Activated T-cell treated with anti-CD3 and anti-CD28 coated beads for 4 hours (primary cell): ENCODE measurements around the gene PPP2R2C.

Source experiments
- DNase-seq: peaks from one replicate; pipeline ENCODE4 v3.0.0-alpha.2; 2020

The PPP2R2C gene

GRCh38 chr4:6467600-6467999, 4.8 kb downstream of the PPP2R2C start:
- no peak for DNase-seq

DNA sequence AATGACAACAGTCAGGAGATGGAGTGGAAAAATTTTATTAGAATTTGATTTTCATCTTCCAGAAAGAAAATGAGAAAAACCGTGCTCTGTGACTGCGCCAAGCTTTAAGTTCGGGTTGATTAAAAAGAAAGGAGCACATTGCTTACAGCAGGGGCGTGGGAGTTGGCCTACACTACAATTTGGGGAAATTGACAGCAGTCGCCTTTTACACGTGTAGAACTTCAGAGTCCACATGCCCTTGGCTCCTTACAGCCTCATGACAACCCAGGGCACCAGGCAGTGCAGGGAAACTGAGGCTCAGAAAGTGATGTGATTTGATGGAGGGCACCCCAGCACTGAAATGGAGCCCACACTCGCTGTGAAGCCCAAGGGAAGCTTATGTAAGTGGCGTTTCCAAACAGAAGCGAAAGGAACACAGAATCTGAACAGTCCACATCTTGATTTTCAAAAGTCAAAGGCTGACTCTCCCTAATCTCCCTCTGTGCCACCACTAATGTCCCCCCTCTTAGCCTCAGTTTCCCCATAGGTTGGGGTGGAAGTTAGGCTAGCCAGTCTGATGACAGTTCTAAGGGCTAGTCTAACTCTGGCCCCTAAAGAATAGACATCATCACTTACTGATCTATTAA, 5.5 kb downstream of the PPP2R2C start:
- DNase-seq: no peak

DNA sequence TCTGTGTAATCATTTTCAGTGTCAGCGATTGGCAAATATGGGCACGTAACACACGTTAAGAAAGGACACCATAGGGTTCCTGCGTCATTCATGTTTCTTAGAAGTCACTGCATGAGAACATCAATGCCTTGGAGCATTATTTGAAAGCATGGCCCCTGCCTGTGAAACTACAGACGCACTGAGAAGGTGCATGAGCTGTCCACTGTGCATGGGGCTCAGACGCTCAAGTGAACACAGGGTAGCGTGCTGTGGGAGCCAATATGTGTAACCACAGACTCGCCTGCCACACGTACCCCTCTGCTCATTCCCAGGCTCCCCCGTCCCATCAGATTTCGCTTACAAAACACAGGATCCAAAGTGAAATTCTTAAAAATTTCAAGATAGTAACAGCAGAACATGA, 6.5 kb downstream of the PPP2R2C start:
- no peak for DNase-seq

DNA sequence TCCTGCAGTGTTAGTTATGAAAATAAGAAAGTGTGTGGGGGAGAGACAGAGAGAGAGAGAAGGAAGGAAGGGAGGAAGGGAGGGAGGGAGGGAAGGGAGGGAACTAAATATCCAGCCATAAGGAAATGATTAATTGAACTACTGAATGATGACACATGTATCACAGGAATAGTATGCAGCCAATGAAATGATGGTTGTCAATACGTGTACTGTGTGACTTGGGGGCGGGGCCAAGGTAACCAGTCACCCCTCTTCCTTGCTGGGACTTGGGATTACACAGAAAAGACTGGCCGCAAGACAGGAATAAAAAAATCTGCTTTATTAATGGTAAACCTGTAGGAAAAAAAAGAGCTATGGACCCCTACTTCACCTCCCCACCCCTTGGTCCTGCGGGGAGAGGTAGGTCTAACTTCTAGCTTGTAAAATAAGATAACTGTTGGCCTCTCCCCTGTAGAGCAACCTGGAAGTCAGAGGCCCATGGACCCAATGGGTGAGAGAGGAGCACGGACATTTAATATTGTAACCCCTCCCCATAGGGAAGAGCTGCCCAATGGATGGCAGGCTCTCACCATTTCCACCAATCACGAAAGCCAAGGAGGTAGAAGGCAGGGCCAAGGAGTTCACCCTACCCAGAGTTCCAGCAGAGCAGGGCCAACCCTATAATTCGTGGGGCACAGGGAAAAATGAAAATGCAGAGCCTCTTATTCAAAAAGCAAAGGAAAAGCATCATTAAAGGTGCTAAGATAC, 7.4 kb downstream of the PPP2R2C start:
- DNase-seq: no peak

GRCh38 chr4:6463311-6464289, 8.8 kb downstream of the PPP2R2C start:
- DNase-seq: no peak

GRCh38 chr4:6461301-6462165, 10.9 kb downstream of the PPP2R2C start:
- DNase-seq: no peak

DNA sequence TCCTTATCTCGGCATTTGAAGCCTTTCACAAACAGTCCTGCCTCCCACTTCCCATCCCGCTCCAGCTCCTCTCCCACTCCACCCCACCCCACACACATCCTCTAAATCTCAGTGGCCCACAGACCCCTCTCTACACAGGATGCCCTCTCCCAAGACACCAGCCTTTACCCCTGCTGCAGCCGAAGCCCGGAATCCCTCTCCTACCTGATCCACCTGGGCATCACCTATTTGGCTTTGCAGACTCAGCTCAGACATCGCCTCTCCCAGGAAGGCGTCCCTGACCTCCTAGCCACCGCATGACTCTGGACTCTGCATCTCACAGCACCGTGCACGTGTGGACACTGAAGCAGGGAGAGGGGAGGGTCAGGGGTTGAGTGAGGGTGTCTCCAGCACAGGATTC, 11.5 kb downstream of the PPP2R2C start:
- DNase-seq: no peak

DNA sequence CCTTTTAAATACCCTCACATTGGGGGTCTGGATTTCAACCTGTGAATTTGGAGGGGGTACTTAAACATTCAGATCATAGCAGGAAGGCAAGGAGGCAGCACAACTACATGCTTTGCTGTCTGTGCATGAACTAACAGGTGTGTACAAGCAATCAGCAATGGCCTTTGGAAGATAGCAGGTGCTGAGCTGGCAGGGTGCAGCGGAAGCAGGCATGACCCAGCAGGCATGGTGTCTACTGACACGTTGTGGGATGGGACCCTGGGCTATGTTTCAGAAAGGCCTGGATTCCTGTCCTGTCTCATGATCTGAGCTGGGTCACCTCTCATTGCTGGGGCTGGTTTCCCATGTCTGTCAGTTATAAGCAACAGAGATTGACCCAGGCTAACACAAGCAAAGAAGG, 13.9 kb downstream of the PPP2R2C start:
- no peak for DNase-seq

- DNase-seq: no peak
These were observed 16.0 kb downstream of the PPP2R2C start for GRCh38 chr4:6456450-6456849.

DNA sequence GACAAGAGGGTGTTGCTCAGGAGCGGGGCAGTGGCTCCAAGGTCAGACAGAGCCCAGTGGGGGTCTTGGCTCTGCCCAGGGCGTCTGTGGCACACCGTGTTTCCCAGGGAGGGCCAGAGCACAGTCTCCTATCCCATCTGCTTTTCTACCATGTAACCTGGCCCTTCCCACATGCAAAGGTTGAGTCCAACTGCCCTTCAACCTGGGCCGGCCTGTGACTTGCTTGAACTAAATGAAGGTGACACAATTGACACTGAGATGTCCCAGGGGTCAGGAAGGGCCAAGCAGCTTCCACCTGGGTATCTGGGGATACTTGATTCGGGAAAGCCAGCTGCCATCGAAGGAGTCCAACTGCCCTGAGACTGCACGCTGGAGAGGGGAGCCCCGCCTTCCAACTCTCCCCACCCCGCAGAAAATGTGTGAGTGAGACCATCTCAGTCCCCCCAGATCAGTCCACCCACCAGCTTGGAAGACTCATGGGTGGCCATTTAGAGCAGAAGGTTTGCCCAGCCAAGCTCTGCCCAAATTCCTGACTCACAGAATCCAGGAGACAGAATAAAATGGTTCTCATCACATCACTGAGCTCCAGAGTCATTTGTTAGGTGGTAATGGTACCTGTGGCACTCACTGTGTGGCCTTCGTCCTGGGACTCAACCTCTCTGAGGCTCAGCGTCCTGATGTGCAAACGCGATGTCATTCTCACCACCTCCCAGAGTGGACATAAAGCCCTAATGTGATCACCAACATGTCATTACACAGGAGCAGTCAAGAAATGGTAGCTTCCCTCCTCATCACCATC, 18.1 kb downstream of the PPP2R2C start:
- no peak for DNase-seq

DNA sequence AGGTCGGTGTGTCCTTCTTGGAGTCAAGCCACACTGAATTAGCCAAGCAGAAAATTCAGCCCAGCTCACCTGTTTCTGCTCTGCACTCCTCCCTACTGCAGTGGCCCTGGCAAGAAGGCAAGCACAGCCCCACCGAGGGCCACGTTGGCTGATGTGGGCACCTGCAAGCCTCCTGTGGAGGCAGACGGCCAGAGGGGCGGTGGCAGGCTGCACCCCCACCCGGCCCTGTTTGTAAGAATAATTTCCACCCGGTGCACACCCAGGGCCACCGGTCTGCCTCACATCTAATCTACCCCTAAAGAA, 18.8 kb downstream of the PPP2R2C start:
- DNase-seq: no peak

GRCh38 chr4:6452897-6453687, 19.3 kb downstream of the PPP2R2C start:
- DNase-seq: no peak

GRCh38 chr4:6452116-6452896, 20.1 kb downstream of the PPP2R2C start:
- no peak for DNase-seq

DNA sequence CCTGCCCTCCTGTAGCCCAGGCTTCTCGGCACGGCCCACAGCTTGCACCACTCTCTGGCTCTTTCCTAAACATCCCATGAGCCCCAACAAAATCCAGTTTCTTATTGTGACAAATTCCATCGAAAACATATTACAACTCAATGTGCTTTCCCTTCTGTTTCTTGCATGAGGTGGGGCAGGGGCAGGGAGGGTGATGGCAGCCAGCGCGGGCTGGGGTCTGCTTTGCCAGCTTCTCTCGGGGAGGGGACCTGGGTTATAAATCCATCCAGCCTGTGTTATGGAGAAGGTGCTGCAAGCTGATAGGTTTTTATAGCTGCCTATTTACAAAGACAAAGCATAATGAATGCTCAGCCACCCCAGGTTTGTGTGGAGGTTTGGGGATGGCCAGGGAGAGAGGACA, 21.1 kb downstream of the PPP2R2C start:
- DNase-seq: no peak

- no peak for DNase-seq
These were observed 21.7 kb downstream of the PPP2R2C start for GRCh38 chr4:6450709-6451108.

DNA sequence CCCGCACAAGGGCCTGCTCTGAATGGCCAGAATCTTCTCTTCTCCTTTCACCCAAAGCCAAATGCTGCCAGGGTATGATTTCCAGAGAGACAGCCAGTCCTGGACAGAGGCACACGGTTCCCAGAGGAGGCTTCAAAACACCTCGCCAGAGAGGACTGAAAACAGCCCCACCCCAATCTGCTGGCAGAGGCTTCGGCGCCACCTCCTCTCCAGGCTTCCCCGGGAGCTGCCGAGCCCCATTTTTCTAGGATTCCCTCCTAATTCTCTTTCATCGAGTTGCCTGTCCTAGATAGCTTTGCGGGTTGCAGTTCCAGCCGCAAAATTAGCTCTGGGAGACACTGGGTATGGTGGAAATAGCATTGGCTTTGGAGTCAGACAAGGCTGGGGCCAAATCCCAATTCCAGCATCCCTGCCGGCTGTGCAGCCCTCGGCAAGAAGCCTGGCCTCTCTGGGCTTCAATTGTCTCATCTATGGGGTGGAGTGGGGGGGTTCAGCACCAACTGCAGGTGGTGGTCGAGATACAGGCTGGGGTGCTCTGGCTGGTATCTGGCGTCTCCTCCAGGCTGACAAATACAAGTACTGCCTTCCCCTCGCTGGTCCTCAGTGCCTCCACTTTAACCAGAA, 22.6 kb downstream of the PPP2R2C start:
- DNase-seq: no peak

- no peak for DNase-seq
These were observed 23.1 kb downstream of the PPP2R2C start for GRCh38 chr4:6449335-6449734.

DNA sequence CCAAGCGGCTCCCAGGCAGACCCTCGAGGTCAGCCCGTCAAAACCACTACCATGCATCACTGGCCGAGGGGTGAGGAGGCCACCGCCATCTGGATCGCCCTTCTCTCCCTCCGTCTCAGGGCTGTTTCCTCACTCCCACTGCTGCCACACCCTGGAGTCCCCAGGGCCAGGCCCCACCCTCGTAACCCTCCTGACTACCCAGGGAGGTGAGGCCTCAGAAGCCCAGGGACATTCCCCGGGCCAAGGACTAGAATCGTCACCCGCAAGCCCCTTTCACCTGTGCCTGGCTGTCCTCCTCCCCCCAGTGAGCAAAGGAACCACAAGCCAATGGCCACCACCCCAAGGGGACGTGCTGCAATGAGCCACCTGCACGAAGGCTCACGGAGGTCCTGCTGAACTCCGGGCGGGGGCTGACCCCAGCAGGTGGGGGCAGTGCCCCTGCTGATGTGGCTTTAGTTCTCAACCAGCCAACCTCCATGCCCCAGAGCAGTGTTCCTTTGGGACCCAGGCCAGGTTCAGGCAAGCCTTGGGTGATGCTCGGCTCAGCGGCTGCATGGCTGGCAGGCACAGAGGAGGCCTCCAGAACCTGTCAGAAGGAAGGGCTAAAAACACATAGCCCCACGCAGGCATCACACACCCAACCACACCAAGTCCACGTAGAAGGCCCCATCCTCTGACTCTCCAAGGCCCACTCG, 23.8 kb downstream of the PPP2R2C start:
- DNase-seq: no peak

- DNase-seq: no peak
These were observed 24.7 kb downstream of the PPP2R2C start for GRCh38 chr4:6447672-6448171.
